HL-60 (cell line): ENCODE measurements around the gene BCL2.

ENCODE experiments used
- CTCF ChIP-seq: IDR thresholded peaks from one replicate; pipeline ENCODE4 v1.5.1; 2011; ENCODE audit warnings: low read length, control low read depth, inconsistent platforms; ENCODE audit not compliant: insufficient read depth
- POLR2AphosphoS5 ChIP-seq: IDR thresholded peaks from 2 replicates; pipeline ENCODE4 v1.6.1; 2012; ENCODE audit warnings: low read depth
- REST ChIP-seq: IDR thresholded peaks from 2 replicates; pipeline ENCODE4 v1.6.1; 2012; ENCODE audit warnings: low read depth; ENCODE audit not compliant: insufficient replicate concordance

- TF ChIP-seq CTCF = no peak
- TF ChIP-seq POLR2AphosphoS5 = no peak
- TF ChIP-seq REST = no peak
Observed at GRCh38 chr18:63318889-63319382, 633 bp downstream of the BCL2 start.
